ENCODE measurements around the gene TRIM66.
A peak's percentile ranks its signal among the peaks of the same experiment; 100 is the strongest.

The TRIM66 gene

DNA sequence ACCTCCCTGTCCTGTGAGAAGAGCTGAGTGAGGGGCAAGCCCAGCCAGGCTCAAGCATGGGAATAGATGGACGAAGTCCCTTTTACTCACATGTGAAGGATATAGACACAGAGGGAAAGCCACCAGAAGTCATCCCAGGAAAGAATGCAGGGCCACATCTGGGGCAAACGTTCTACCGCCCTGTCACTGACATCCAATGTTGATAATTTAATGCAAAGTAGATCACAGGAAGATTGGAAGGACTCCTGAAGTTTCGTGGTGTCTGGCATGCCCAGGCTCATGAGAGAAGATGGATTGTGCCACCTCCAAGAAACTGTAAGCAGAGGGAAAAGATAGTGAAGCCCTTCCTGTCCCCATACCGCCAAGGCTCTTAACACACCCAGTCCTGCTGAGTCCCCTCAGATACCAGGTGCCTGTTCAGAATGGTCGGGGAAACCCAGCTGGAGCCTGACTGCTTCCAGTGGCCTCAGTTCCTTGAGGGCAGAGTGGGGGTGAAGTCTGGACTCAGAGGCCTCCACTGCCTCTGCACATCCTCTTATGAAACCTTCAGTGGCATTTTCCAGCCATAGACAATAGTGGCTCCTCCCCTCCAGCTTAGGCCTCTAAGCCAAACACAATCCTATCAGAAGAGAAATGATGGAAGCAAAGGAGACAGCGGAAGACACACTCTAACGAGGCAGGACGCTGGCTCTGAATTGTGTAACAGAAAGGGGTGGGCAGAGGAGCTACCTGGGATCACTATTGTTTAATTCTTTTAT, 80.9 kb downstream of the TRIM66 start:
- DNase-seq, result no peak

- DNase-seq, result no peak
Measured at GRCh38 chr11:8598506-8598905, 84.0 kb downstream of the TRIM66 start.

DNA sequence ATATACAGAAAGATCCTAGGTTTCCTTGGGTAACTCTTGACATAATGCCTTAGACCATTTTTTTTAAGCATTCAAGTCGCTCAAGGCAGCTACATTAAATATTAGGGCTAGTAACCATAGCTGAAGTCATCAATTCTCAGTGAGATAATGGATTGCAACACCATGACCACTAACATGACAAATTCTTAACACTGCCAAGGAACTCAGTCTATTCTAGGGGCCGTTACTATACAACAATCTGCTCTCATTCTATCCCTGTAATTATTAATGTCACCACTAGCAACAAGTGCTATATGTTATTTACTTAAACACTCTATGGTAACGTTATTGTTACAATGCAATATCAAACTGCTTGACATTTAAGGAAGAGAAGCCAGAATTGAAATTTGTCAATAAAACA, 85.3 kb downstream of the TRIM66 start:
- no peak for DNase-seq

DNA sequence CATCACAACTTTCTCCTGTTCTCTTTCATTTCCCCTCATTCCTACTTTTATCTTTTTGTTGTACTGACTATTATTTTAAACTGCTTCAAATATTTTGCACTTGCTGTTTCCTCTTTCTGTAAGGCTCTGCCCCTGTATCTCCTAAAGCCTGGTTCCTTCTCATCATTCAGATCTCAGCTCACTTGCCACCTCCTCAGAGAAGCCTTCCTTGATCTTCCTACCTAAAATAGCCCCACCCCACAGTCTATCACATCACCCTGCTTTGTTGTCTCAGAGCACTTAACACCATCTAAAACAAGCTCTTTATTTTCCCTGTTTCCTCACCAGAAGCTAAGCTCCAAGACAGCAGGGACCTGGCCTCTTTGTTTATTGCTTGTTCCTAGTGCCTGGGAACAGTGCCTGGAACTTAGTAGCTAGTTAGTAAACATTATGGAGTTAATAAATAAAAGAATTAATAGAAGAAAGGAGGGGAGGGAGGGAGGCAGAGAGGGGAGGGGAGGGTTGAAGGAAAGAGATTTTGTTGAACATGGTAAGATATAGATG, 85.9 kb downstream of the TRIM66 start:
- no peak for DNase-seq

DNA sequence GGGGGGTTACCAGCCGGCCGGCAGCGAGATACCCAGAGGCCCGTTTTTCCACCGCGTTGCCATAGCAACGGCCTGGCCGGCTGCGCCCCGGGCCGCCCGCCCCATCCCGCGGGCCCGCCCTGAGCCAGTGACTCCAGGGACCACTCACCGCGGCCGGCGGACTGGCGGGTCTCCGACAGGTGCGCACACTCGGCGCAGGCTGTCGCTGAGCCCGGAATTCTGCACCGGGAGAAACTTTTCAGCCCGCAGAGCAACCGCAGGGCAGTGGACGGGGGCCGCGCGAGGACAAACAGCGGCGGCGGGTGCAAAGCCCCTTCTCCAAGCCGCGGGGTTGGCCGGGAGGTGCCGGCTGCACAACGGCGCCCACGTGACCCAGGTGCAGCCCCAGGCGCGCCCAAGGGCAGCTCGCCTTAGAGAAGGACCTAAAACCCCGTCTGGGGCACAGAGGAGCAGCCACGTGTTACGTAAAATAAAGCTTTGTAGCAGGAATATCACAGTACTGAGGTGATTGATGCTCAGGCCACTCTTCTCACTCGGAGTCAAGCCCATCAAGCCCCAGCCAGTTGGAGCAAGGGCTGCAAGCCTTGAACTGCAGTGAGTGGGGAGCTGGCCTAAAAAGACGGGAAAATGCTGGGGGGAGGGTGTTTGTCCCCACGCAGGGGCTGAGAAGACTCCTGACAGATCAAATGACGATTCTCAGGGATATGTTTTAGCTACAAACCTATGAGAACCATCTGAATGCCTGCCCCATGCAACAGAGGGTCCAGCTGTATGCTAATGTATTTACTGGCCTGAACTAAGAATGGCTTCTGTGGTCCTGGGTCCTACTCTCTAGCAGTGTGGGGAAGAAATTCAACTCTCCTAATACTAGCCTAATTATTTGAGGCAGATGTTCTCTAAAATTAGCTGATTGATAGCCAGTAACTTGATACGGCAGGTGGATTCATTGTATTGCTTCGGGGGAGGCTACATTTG, 88.2 kb downstream of the TRIM66 start, which contains the start of gene STK33:
STK33 (minus strand) TSS at position 294 of the 975 bp plus-strand sequence. CDS start 119,323 bp downstream, outside the sequence.
- DNase-seq, result no peak

DNA sequence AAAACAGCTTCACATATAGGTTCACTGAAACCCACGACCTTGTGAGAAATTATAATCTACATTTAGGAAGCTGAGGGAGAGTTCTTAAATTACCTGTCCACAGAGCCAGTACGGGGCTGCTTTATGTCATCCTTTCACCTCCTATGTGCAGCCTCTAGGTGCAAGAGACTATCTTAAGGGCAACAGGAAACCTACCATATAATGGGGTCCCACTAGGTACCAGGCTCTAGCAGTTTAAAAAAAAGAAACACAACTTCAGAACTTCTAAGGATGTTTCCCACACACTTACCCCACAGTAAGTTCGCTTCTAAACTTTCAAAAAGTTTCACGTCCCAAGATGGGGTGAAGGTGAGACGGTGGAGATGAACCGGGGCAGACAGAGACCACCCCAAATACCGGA, 89.0 kb downstream of the TRIM66 start:
- no peak for DNase-seq

- no peak for DNase-seq
Measured at GRCh38 chr11:8587915-8588314, 94.5 kb downstream of the TRIM66 start.

- DNase-seq, result no peak
Measured at GRCh38 chr11:8586805-8587204, 95.7 kb downstream of the TRIM66 start.

- DNase-seq, result no peak
Measured at GRCh38 chr11:8586184-8586583, 96.3 kb downstream of the TRIM66 start.

- no peak for DNase-seq
Measured at GRCh38 chr11:8584511-8584910, 98.0 kb downstream of the TRIM66 start.

- DNase-seq, result no peak
Measured at GRCh38 chr11:8584082-8584481, 98.4 kb downstream of the TRIM66 start.

DNA sequence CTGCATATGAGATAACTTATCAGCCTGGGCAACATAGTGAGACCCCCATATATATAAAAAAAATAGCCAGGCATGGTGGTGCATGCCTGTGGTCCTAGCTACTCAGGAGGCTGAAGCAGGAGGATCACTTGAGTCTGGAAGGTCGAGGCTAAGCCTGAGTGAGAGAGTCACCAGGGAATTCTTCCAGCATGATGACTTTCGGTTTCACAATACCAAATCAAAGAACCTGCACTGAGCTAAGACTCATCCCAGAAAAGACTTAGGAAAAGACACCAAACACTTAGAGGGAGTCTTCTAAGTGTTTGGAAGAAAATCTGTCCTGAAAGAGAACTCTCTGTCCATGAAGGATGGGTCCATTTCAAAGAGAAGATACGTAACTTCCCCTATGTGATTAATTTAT, 101.2 kb downstream of the TRIM66 start:
- DNase-seq, result no peak

DNA sequence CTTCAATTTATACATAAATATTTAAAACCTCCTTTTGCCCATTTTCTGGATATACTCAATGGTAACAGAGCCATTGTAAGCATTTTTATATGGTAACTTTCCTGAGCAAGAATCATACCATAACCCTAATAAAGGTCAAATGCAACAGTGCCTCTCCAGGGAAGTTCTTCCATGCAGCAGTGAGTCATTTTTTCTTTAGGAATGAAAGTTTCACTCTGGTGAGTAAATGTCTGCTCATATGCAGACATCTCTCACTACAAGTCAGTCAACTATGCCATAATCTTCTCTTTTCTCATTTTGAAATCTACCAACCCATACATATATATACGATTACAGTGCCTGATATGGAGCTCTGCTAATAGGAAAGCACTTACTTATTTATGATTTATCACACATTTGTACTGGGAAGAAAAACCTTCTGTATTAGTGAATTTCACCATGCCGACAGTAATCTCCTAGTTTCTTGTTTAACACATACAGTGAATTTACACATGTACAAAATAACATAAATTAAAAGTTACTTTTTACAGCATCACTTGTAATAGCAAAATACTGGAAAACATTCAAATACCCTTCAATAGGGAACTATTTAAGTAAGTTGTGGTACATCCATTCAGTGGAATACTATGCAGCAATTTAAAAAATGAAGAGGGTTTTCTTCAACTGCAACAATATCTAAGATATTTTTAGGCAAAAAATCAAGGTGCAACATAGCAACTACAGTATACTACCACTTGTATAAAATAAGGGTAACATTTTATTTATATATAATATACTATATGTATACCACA, 104.5 kb downstream of the TRIM66 start:
- no peak for DNase-seq

GRCh38 chr11:8574798-8575197, 107.7 kb downstream of the TRIM66 start:
- DNase-seq, result no peak

DNA sequence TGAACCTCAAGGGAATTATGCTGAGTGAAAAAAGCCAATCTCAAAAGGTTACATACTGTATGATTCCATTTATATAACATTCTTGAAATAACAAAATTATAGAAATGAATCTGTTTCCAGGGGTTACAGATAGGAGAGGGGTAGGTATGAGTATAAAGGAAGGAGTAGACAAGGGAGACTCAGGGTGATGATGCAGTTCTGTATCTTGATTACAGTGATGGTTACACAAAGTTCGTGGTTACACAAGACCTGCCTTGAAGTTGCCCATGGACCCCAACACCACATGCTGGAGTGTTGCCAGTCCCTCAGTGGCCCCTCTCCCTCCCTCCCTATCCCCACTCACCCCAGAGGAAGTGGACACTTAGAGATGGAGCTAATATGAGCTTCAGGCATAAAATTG, 108.7 kb downstream of the TRIM66 start:
- DNase-seq, result no peak

DNA sequence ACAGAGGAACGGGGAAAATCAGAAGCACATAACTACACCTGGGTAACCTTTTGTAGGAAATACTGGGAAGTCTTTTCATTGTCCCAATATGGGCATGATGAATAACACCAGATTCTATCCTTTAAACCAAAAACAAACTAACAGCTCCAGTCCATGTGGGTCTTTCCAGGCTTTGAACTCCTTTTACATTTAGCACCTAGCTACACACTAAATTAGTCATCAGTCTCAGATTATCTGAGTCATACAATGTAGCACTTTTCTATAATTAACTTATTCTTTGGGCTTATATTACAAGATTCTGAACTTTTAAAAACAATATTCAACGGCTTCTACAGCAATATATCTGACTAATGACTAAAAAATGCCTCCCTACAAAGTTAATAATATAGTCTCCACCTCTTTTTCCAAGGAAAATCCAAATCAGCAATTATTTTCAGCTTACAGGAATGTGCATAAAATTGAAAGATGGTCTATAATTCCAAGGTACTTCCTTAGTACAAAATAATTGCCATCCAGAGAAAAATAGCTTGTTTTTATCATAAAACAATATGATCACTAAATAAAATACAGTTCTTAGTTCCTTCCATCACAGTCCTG, 114.8 kb downstream of the TRIM66 start:
- DNase-seq, result no peak

DNA sequence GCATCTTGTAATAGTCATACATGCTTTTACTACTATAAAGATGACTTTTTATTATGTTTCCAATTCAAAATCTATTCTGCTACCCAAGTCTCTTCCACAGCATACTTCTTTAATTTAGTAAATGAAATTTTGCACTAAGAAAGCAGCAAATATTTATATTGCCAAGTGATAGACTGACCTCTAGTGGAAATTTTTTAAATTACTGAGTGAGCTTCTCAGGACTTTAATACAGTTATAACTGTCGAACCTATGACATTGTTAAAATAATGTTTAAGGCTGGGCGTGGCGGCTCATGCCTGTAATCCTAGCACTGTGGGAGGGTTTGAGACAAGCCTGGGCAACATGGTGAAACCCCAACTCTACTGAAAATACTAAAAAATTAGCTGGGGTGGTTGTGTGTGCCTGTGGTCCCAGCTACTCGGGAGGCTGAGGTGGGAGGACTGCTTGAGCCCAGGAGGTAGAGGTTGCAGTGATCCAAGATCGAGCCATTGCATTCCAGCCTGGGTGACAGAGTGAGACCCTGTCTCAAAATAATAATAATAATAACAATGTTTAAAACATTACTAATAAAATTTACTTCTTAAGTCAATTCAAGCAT, 115.8 kb downstream of the TRIM66 start:
- DNase-seq, result peak; percentile 15 to 71

DNA sequence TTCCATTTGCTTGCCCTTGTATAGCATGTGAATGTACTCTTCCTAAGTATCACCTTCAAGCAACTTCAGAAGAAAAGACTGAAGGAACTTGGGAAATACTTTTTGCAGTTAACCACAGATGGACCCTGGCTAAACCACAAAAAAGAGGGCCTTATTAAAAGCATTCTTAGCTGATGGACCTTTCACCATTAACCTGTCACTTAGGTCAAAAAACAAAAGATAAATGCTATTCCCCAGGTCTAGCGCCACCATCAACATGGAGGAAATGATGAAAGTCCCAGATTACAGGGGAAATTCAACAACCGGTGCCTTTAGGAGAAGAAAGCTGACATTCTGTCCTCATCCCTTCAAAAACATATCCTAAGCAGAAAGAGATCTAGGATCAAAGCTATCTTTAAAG, 117.9 kb downstream of the TRIM66 start:
- DNase-seq, result no peak
